RWPE1 (cell line): ENCODE results near the gene FBLIM1.

Source experiments
- CTCF ChIA-PET: fragments of 350-600 bp; sonication (Branson Sonifier 250); formaldehyde crosslinking; extraction: SDS; loops from one replicate; lab custom pipeline; 2021; lab: Yijun Ruan, JAX
- POLR2A ChIA-PET: fragments of 400-600 bp; formaldehyde crosslinking; extraction: SDS; loops from one replicate; lab custom pipeline; 2020; ENCODE audit warnings: antibody characterized with exemption; ENCODE audit not compliant: low non-redundant PET; lab: Yijun Ruan, JAX
- DNase-seq: peaks from one replicate; pipeline ENCODE4 v3.0.0; 2012; ENCODE audit warnings: low spot score
- H3K27ac ChIP-seq: fragments of 450-650 bp; 2 replicates; pipeline ENCODE4 v1.5.1; 2017
- TF ChIP-seq, protein P1 (sequence below): fragments of 450-650 bp; conservative IDR thresholded peaks from 2 replicates; pipeline ENCODE4 v1.5.1; 2017; ENCODE audit warnings: low read depth, mild to moderate bottlenecking

FBLIM1 gene

DNA sequence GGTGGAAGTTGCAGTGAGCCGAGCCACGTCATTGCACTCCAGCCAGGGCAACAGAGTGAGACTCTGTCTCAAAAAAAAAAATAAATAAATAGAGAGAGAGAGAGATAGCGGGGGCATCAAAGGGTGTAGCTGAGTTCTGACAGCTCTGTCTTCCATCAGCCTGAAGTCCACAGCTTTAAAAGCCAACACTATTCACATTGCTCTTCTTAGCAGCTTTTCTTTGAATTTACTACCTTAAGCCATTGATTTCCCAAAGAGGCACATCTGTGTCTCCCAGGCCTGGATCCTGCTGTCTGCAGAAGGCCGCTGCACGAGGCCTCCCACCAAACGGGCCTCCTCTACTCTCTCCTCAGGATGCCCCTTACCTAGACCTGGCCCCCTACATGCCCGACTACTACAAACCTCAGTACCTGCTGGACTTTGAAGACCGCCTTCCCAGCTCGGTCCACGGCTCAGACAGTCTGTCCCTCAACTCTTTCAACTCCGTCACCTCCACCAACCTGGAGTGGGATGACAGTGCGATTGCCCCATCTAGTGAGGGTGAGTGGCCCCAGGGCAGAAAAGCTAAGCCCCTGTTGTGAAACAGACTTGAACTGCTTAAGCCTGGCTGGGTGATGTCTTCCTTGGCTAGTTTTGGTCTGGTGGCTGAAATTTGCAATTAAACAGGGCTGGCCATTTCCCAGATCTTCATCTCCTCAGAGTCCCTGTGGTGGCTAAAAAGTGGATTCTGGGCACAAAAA, 39.0 kb upstream of the FBLIM1 start:
- POLR2A ChIA-PET = no interaction called here
- CTCF ChIA-PET = interaction anchor here (1.7 kb wide), 1 partner anchor 21 kb away, joined by 6 read pairs; no protein-coding TSS in a partner anchor
- H3K27ac ChIP-seq = no peak overlapping the region; the same call in 1 of the 2 replicates
- TF ChIP-seq, protein P1, sequence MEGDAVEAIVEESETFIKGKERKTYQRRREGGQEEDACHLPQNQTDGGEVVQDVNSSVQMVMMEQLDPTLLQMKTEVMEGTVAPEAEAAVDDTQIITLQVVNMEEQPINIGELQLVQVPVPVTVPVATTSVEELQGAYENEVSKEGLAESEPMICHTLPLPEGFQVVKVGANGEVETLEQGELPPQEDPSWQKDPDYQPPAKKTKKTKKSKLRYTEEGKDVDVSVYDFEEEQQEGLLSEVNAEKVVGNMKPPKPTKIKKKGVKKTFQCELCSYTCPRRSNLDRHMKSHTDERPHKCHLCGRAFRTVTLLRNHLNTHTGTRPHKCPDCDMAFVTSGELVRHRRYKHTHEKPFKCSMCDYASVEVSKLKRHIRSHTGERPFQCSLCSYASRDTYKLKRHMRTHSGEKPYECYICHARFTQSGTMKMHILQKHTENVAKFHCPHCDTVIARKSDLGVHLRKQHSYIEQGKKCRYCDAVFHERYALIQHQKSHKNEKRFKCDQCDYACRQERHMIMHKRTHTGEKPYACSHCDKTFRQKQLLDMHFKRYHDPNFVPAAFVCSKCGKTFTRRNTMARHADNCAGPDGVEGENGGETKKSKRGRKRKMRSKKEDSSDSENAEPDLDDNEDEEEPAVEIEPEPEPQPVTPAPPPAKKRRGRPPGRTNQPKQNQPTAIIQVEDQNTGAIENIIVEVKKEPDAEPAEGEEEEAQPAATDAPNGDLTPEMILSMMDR = no peak
- DNase-seq = no peak

DNA sequence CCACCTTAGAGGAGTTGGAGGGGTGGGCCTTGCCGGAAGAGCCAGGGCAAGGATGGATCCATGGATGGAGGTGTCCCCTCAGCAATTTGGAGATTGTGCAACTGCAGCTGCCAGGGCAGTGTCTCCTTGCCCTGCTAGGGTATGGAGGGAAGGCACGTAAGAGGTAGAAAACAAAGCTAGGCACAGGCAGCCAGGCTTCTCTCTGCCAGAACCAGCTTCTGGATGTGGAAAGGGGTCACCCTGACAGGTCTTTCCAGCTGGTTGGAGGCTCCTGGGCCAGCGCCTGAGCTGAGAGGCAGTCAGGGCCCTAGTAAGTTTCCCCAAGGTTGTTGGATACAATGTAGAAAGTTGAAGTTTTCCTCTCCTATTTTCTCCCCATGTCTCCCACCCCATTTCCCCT, 37.7 kb upstream of the FBLIM1 start:
- ChIA-PET POLR2A (interaction anchor here (0.5 kb wide), 1 partner anchor 19 kb away, joined by 6 read pairs; no protein-coding TSS in a partner anchor), CTCF (no interaction called here)
- TF ChIP-seq, protein P1 = no peak
- DNase-seq = no peak
- peak overlapping the region; percentile 17; the same call in 1 of the 2 replicates for H3K27ac ChIP-seq

DNA sequence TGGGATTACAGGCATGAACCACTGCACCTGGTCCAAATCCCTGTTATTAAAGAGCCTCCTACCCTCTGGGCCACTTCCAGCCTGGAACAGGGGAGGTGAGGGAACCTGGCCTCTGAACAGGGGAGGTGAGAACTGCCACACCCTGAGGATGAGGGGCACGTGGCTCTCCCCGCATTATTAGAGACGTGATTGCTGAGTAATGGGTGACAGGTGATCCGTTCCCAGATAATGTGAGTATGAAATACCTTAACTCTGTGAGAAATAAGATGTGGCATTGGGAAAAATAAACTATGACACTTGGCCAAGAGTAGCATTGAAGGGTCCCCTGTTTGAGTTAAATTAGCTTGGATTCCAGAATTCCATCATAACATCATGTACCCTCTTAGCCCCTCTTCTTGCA, 36.2 kb upstream of the FBLIM1 start:
- CTCF ChIA-PET = interaction anchor here (0.6 kb wide), 1 partner anchor 20 kb away, joined by 3 read pairs; the partner anchor contains the start of gene TMEM82
- H3K27ac ChIP-seq = peak overlapping the region; percentile 44
- TF ChIP-seq, protein P1 = no peak
- DNase-seq = no peak
- POLR2A ChIA-PET = no interaction called here

DNA sequence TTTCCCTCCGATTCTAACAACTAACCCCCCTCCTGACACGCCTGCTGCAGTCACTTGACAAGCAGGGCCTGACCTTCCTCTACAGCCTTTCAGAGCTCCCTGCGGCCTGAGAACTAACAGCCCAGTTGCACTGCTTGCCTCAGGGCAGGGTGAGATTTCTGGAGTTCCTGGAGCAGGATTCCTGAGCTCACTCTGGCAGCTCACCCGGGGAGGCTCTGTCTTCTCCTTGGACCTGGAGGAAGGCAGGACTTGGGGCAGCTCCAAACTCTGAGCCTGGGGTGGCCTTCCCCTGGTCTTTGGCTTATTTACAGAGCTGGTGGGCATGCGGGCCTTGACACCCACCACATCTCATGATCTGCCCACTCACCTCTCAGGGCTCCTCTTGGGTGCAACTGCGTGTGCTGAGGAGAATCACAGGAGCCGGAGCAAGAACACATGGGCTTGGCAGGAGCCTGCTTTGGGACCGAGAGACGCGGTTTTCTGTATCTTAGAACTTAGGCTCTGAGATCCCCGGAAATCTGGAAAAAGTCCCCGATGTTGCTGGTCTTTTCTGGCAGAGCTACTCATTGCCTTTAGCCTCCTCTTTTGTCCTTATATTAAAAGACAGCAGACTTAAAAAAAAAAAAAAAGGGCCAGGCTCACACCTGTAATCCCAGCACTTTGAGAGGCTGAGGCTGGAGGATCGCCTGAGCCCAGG, 35.6 kb upstream of the FBLIM1 start:
- TF ChIP-seq, protein P1 = no peak
- CTCF ChIA-PET = interaction anchor here (0.6 kb wide), 3 partner anchors 19 to 776 kb away, joined by 3 to 4 read pairs (median 4); partner anchors contain the start of gene TMEM82
- POLR2A ChIA-PET = interaction anchor here (0.5 to 0.6 kb wide), 2 partner anchors 25 to 102 kb away, joined by 3 to 7 read pairs; no protein-coding TSS in a partner anchor
- no peak for DNase-seq
- peak overlapping the region; percentile 44 for H3K27ac ChIP-seq

- CTCF ChIA-PET = interaction anchor here (0.6 kb wide), 1 partner anchor 32 kb away, joined by 4 read pairs; no protein-coding TSS in a partner anchor
- no peak for DNase-seq
- peak overlapping the region; percentile 44; the same call in 1 of the 2 replicates for H3K27ac ChIP-seq
- POLR2A ChIA-PET = no interaction called here
- TF ChIP-seq, protein P1 = no peak
Observed at GRCh38 chr1:15723631-15724246, 34.9 kb upstream of the FBLIM1 start.
